DND-41 (cell line): ENCODE measurements around the gene BCKDHB.

ENCODE experiments used
- EZH2 ChIP-seq: IDR thresholded peaks from 3 replicates; pipeline ENCODE4 v1.6.1; 2012; ENCODE audit warnings: borderline replicate concordance, low read depth, mild to moderate bottlenecking, moderate library complexity, low read length, inconsistent platforms; ENCODE audit not compliant: severe bottlenecking
- TF ChIP-seq, protein P1 (sequence below): IDR thresholded peaks from 2 replicates; pipeline ENCODE4 v1.5.1; 2012; ENCODE audit warnings: borderline replicate concordance, low read length, moderate library complexity, mild to moderate bottlenecking; ENCODE audit not compliant: poor library complexity, severe bottlenecking; ENCODE audit errors: extremely low read depth

DNA sequence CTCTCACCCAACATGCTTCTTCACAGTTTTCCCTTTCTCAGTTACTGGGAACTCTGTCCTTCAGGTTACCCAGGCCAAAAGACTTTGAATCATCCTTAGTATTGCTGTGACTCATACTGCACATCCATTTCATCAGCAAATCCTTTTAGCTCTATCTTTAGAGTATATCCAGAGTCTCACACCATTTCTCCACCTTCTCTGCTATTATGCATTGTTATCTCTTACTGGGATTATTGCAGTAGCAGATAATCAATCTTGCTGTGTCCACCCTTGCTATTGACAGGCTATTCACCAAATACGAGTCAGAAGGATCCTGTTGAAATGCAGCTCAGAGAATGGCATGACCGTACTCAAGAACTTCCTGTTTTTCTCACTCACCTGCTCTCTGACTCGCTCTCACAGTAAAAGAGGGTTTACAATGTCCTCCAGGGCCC lies 57.3 kb downstream of the BCKDHB start:
- TF ChIP-seq EZH2: no peak
- TF ChIP-seq, protein P1, sequence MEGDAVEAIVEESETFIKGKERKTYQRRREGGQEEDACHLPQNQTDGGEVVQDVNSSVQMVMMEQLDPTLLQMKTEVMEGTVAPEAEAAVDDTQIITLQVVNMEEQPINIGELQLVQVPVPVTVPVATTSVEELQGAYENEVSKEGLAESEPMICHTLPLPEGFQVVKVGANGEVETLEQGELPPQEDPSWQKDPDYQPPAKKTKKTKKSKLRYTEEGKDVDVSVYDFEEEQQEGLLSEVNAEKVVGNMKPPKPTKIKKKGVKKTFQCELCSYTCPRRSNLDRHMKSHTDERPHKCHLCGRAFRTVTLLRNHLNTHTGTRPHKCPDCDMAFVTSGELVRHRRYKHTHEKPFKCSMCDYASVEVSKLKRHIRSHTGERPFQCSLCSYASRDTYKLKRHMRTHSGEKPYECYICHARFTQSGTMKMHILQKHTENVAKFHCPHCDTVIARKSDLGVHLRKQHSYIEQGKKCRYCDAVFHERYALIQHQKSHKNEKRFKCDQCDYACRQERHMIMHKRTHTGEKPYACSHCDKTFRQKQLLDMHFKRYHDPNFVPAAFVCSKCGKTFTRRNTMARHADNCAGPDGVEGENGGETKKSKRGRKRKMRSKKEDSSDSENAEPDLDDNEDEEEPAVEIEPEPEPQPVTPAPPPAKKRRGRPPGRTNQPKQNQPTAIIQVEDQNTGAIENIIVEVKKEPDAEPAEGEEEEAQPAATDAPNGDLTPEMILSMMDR: no peak
